MCF 10A (cell line): ENCODE results near the gene MT1M. TPM values are rescaled to one million over a fixed set of nuclear protein-coding genes. Genes with fewer than 3 reads are reported as not detected.
"Not testable (repeated sequence)": the region's sequence is repeated elsewhere in the genome, so short reads cannot be mapped to it uniquely, and the experiment has no call there.

Experiments
- BruUV-seq: library from RNA; stranded (reverse); fragments of 400-500 nt; replicated peaks from 2 replicates; lab custom pipeline; 2021; lab: Mats Ljungman, UMichigan
- CTCF ChIA-PET: fragments of 300-600 bp; sonication (Branson Sonifier 250); formaldehyde crosslinking; extraction: SDS; loops from one replicate; lab custom pipeline; 2021; ENCODE audit warnings: antibody characterized with exemption, inconsistent platforms; lab: Yijun Ruan, JAX
- POLR2A ChIA-PET: fragments of 300-600, 350-650 bp; sonication (Branson Sonifier 250); formaldehyde crosslinking; extraction: SDS; loops from one replicate; lab custom pipeline; 2020; ENCODE audit warnings: antibody characterized with exemption, inconsistent platforms; lab: Yijun Ruan, JAX
- DNase-seq: peaks from one replicate; pipeline ENCODE4 v3.0.0-alpha.2; 2018; ENCODE audit not compliant: unreplicated experiment
- H3K27ac Mint-ChIP-seq: one replicate; pipeline ENCODE4 v1.8.0; 2022; ENCODE audit warnings: mild to moderate bottlenecking, low read depth, mixed read lengths; ENCODE audit not compliant: unreplicated experiment
- H3K27me3 Mint-ChIP-seq: one replicate; pipeline ENCODE4 v1.8.0; 2022; ENCODE audit warnings: mixed read lengths; ENCODE audit not compliant: insufficient read depth, unreplicated experiment
- H3K36me3 Mint-ChIP-seq: one replicate; pipeline ENCODE4 v1.8.0; 2022; ENCODE audit warnings: mild to moderate bottlenecking, moderate library complexity, mixed read lengths; ENCODE audit not compliant: insufficient read depth, unreplicated experiment
- H3K4me1 Mint-ChIP-seq: one replicate; pipeline ENCODE4 v1.8.0; 2022; ENCODE audit warnings: mixed read lengths; ENCODE audit not compliant: insufficient read depth, unreplicated experiment
- H3K4me3 Mint-ChIP-seq: one replicate; pipeline ENCODE4 v1.8.0; 2022; ENCODE audit warnings: mild to moderate bottlenecking, moderate library complexity, mixed read lengths; ENCODE audit not compliant: unreplicated experiment
- H3K9me3 Mint-ChIP-seq: one replicate; pipeline ENCODE4 v1.8.0; 2022; ENCODE audit warnings: mixed read lengths; ENCODE audit not compliant: unreplicated experiment
- CTCF ChIP-seq: fragments of 200-600 bp; IDR thresholded peaks from one replicate; pipeline ENCODE4 v1.8.0; 2022; ENCODE audit warnings: antibody characterized with exemption, mild to moderate bottlenecking; ENCODE audit not compliant: unreplicated experiment
- intact Hi-C: fragments of 100-400 bp; cut with micrococcal nuclease; formaldehyde crosslinking; loops from 2 replicates; pipeline ENCODE4 v1.14.1; 2022
- total RNA-seq: library from RNA; stranded (reverse); gene quantifications from 2 replicates; pipeline ENCODE4 v1.2.3, GENCODE V29; 2022

Gene MT1M
- total RNA-seq, 1 experiment from 2014 or later: not detected

- TF ChIP-seq CTCF: no peak
- intact Hi-C loops: no loop called here
- ChIA-PET CTCF (no interaction called here), POLR2A (no interaction called here)
- no peaks in the 10 kb centered on the region for H3K27me3 Mint-ChIP-seq
- no TSS peak for BruUV-seq
- H3K27ac Mint-ChIP-seq: no peak overlapping the region
- H3K36me3 Mint-ChIP-seq: no peaks in the 10 kb centered on the region
- no peaks in the 10 kb centered on the region for H3K9me3 Mint-ChIP-seq
- peaks cover 6% of the 10 kb centered on the region for H3K4me1 Mint-ChIP-seq
- no peak for DNase-seq
- no peak overlapping the region for H3K4me3 Mint-ChIP-seq
Measured at GRCh38 chr16:56662357-56663354, 30.2 kb downstream of the MT1M start.

- no peak for TF ChIP-seq CTCF
- POLR2A ChIA-PET: no interaction called here
- no peak overlapping the region for H3K27ac Mint-ChIP-seq
- H3K36me3 Mint-ChIP-seq: no peaks in the 10 kb centered on the region
- BruUV-seq: no TSS peak
- CTCF ChIA-PET: interaction anchor here (0.6 kb wide), 1 partner anchor 103 kb away, joined by 3 read pairs; no protein-coding TSS in a partner anchor
- no peaks in the 10 kb centered on the region for H3K4me1 Mint-ChIP-seq
- DNase-seq: no peak
- intact Hi-C loops: no loop called here
- no peaks in the 10 kb centered on the region for H3K9me3 Mint-ChIP-seq
- H3K4me3 Mint-ChIP-seq: no peak overlapping the region
- peaks cover 9% of the 10 kb centered on the region for H3K27me3 Mint-ChIP-seq
Measured at GRCh38 chr16:56664506-56664905, 32.0 kb downstream of the MT1M start.

- H3K9me3 Mint-ChIP-seq, DNase-seq, BruUV-seq, H3K4me3 Mint-ChIP-seq, H3K36me3 Mint-ChIP-seq, intact Hi-C loops, H3K27me3 Mint-ChIP-seq, H3K4me1 Mint-ChIP-seq, H3K27ac Mint-ChIP-seq: not testable (repeated sequence)
- ChIA-PET POLR2A (interaction anchor here (1.5 kb wide), 1 partner anchor 39 kb away, joined by 3 read pairs; no protein-coding TSS in a partner anchor), CTCF (interaction anchor here (0.6 kb wide), 1 partner anchor 14 kb away, joined by 3 read pairs; no protein-coding TSS in a partner anchor)
Measured at GRCh38 chr16:56665286-56666261, 33.1 kb downstream of the MT1M start.
